ENCODE results near the gene PLCXD1. TPM values are rescaled to one million over a fixed set of nuclear protein-coding genes. Genes with fewer than 3 reads are reported as not detected.
"Not testable (repeated sequence)": the region's sequence is repeated elsewhere in the genome, so short reads cannot be mapped to it uniquely, and the experiment has no call there.

PLCXD1 gene
- total RNA-seq, 1 donor from 2014 or later = 10.9 TPM

DNA sequence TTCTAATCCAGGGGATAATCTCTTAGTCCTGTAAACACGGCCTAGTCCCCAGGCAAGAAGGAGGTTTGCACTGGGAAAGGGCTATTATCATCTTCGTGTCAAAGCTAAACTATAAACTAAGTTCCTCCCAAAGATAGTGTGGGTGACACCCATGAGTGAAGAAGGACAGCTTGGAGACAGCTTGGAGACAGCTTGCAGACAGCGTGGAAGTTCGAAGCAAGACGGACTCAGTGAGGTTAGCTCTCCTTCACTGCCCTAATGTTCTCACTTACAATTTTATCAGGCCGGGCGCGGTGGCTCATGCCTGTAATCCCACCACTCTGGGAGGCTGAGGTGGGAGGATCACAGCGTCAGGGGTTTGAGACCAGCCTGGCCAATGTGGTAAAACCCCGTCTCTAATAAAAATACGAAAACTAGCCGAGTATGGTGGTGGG lies 19.2 kb upstream of the PLCXD1 start:
- TF ChIP-seq, protein P1, sequence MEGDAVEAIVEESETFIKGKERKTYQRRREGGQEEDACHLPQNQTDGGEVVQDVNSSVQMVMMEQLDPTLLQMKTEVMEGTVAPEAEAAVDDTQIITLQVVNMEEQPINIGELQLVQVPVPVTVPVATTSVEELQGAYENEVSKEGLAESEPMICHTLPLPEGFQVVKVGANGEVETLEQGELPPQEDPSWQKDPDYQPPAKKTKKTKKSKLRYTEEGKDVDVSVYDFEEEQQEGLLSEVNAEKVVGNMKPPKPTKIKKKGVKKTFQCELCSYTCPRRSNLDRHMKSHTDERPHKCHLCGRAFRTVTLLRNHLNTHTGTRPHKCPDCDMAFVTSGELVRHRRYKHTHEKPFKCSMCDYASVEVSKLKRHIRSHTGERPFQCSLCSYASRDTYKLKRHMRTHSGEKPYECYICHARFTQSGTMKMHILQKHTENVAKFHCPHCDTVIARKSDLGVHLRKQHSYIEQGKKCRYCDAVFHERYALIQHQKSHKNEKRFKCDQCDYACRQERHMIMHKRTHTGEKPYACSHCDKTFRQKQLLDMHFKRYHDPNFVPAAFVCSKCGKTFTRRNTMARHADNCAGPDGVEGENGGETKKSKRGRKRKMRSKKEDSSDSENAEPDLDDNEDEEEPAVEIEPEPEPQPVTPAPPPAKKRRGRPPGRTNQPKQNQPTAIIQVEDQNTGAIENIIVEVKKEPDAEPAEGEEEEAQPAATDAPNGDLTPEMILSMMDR (IDR thresholded peaks at IDR 0.05) = no peak
- Mint-ChIP-seq H3K27me3 (ENCODE audit: unreplicated experiment) (no peaks in the 10 kb centered on the region), H3K4me3 (ENCODE audit: unreplicated experiment) (no peak overlapping the region), H3K27ac (ENCODE audit: unreplicated experiment) (no peak overlapping the region), H3K4me1 (ENCODE audit: unreplicated experiment) (peaks cover 8% of the 10 kb centered on the region), H3K36me3 (ENCODE audit: unreplicated experiment) (no peaks in the 10 kb centered on the region), H3K9me3 (ENCODE audit: unreplicated experiment) (no peaks in the 10 kb centered on the region)
- DNase-seq (ENCODE audit: extremely low spot score, unreplicated experiment) = peak; percentile 48

DNA sequence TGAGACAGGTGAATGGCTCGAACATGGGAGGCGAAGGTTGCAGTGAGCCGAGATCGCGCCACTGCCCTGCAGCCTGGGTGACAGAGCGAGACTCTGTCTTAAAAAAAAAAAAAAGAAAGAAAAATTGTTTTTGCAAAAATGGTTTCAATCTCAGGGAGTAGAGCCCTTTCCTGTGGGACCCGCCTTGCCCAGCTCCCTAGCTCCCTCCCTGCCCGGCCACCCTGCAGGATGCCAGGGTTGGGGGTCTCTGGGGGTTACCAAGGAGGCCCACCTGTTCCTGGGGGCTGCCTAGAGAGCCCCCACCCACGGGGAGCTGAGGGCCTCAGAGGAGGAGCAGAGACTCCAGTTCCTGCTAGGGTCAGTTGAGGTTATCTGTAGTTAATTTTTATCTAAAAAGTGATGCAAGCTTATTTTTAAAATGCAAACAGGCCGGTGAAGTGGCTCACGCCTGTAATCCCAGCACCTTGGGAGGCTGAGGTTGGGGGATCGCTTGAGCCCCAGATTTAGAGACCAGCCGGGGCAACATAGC lies 18.7 kb upstream of the PLCXD1 start:
- no peaks in the 10 kb centered on the region for H3K27me3 Mint-ChIP-seq (ENCODE audit: unreplicated experiment)
- peak; percentile 40 for DNase-seq (ENCODE audit: extremely low spot score, unreplicated experiment)
- H3K9me3 Mint-ChIP-seq (ENCODE audit: unreplicated experiment) = no peaks in the 10 kb centered on the region
- no peak overlapping the region for H3K4me3 Mint-ChIP-seq (ENCODE audit: unreplicated experiment)
- peaks cover 8% of the 10 kb centered on the region for H3K4me1 Mint-ChIP-seq (ENCODE audit: unreplicated experiment)
- no peaks in the 10 kb centered on the region for H3K36me3 Mint-ChIP-seq (ENCODE audit: unreplicated experiment)
- TF ChIP-seq, protein P1 (IDR thresholded peaks at IDR 0.05) = no peak
- no peak overlapping the region for H3K27ac Mint-ChIP-seq (ENCODE audit: unreplicated experiment)

GRCh38 chrX:264006-264405 lies 17.2 kb upstream of the PLCXD1 start:
- H3K36me3 Mint-ChIP-seq (ENCODE audit: unreplicated experiment); H3K4me3 Mint-ChIP-seq (ENCODE audit: unreplicated experiment); H3K27ac Mint-ChIP-seq (ENCODE audit: unreplicated experiment); H3K27me3 Mint-ChIP-seq (ENCODE audit: unreplicated experiment); H3K4me1 Mint-ChIP-seq (ENCODE audit: unreplicated experiment); H3K9me3 Mint-ChIP-seq (ENCODE audit: unreplicated experiment): not testable (repeated sequence)
- peak; percentile 76 for DNase-seq (ENCODE audit: extremely low spot score, unreplicated experiment)

DNA sequence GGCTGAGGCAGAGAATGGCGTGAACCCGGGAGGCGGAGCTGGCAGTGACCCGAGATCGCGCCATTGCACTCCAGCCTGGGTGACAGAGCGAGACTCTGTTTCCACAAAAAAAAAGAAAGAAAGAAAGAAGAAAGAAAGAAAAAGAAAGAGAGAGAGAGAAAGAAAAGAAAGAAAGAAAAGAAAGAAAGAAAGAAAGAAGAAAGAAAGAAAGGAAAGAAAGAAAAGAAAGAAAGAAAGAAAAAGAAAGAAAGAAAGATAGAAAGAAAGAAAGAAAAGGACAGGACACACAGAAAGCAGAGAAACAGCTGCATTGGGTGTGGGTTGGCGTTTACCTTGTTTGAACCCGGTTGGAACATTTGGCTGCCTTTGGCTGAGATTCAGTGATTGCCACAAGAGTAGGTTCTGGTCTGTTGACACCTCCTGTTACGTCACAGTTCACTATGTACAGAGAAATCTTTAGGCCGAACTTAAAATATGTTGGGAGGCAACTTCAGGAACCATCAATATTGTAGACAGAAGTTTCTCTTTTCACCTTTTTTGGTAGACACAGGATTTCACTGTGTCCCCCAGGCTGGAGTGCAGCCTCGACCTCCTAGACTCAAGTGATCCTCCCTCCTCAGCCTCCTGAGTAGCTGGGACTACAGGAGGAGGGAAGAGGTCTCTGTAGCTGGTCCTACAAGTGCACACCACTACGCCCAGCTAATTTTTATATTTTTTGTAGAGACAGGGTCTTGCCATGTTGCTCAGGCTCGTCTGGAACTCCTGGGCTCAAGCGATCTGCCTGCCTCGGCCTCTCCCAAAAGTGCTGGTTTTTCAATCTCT lies 16.3 kb upstream of the PLCXD1 start:
- Mint-ChIP-seq H3K4me3 (ENCODE audit: unreplicated experiment) (no peak overlapping the region), H3K9me3 (ENCODE audit: unreplicated experiment) (no peaks in the 10 kb centered on the region), H3K27ac (ENCODE audit: unreplicated experiment) (no peak overlapping the region), H3K27me3 (ENCODE audit: unreplicated experiment) (no peaks in the 10 kb centered on the region), H3K4me1 (ENCODE audit: unreplicated experiment) (peaks cover 7% of the 10 kb centered on the region), H3K36me3 (ENCODE audit: unreplicated experiment) (no peaks in the 10 kb centered on the region)
- TF ChIP-seq, protein P1 (IDR thresholded peaks at IDR 0.05) = no peak
- DNase-seq (ENCODE audit: extremely low spot score, unreplicated experiment) = peak; percentile 54

DNA sequence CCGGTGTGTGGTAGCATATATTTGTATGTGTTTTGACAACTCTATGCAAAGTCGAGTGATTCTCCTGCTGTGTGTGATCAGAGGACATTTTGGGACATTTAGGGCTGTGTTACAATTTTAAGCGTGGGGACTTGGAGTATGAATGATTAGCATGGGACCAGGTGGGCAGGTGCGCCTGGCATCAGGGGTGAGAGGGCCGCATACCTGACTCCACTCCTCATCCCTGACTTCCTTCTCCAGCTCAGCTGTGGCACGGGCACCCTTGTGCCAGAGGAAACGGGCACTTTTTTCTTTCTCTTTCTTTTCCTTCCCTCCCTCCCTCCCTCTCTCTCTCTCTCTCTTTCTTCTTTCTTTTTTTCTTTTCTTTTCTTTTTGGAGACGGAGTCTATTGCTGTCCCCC lies 15.7 kb upstream of the PLCXD1 start:
- H3K27me3 Mint-ChIP-seq (ENCODE audit: unreplicated experiment) = no peaks in the 10 kb centered on the region

More for the DNA sequence above, 15.7 kb upstream of the PLCXD1 start:
- Mint-ChIP-seq H3K9me3 (ENCODE audit: unreplicated experiment) (no peaks in the 10 kb centered on the region), H3K36me3 (ENCODE audit: unreplicated experiment) (no peaks in the 10 kb centered on the region), H3K4me1 (ENCODE audit: unreplicated experiment) (peaks cover 5% of the 10 kb centered on the region), H3K4me3 (ENCODE audit: unreplicated experiment) (no peak overlapping the region), H3K27ac (ENCODE audit: unreplicated experiment) (no peak overlapping the region)
- peak; percentile 53 for DNase-seq (ENCODE audit: extremely low spot score, unreplicated experiment)
- TF ChIP-seq, protein P1 (IDR thresholded peaks at IDR 0.05) = no peak
